NCI-H510A (cell line): ENCODE data around the gene LMF1.
"Not testable (repeated sequence)": the region's sequence is repeated elsewhere in the genome, so short reads cannot be mapped to it uniquely, and the experiment has no call there.

ENCODE experiments used
- DNase-seq: peaks from one replicate; lab custom pipeline; 2025; lab: John Stamatoyannopoulos, UW

LMF1 gene

GRCh38 chr16:948767-949166 is 22.0 kb downstream of the LMF1 start:
- DNase-seq = not testable (repeated sequence)

- not testable (repeated sequence) for DNase-seq
Measured at GRCh38 chr16:947922-948303, 22.9 kb downstream of the LMF1 start.

- DNase-seq = no peak
Measured at GRCh38 chr16:947255-947921, 23.4 kb downstream of the LMF1 start.

- DNase-seq = no peak
Measured at GRCh38 chr16:946048-946395, 24.8 kb downstream of the LMF1 start.

GRCh38 chr16:945271-946047 is 25.3 kb downstream of the LMF1 start:
- DNase-seq = no peak

- DNase-seq = no peak
Measured at GRCh38 chr16:943971-944370, 26.8 kb downstream of the LMF1 start.

- DNase-seq = no peak
Measured at GRCh38 chr16:942436-943060, 28.2 kb downstream of the LMF1 start.

GRCh38 chr16:939941-940340 is 30.8 kb downstream of the LMF1 start:
- DNase-seq = no peak

GRCh38 chr16:939311-939710 is 31.5 kb downstream of the LMF1 start:
- no peak for DNase-seq

- no peak for DNase-seq
Measured at GRCh38 chr16:938752-939151, 32.0 kb downstream of the LMF1 start.

GRCh38 chr16:938136-938535 is 32.6 kb downstream of the LMF1 start:
- DNase-seq = no peak

- no peak for DNase-seq
Measured at GRCh38 chr16:937723-938122, 33.1 kb downstream of the LMF1 start.

- DNase-seq = no peak
Measured at GRCh38 chr16:937311-937710, 33.5 kb downstream of the LMF1 start.

- no peak for DNase-seq
Measured at GRCh38 chr16:935684-936083, 35.1 kb downstream of the LMF1 start.

- no peak for DNase-seq
Measured at GRCh38 chr16:934178-934577, 36.6 kb downstream of the LMF1 start.

GRCh38 chr16:933581-933980 is 37.2 kb downstream of the LMF1 start:
- DNase-seq = no peak

- DNase-seq = no peak
Measured at GRCh38 chr16:932831-933330, 37.9 kb downstream of the LMF1 start.

GRCh38 chr16:931626-932500 is 38.9 kb downstream of the LMF1 start:
- no peak for DNase-seq

- DNase-seq = no peak
Measured at GRCh38 chr16:931171-931570, 39.6 kb downstream of the LMF1 start.

GRCh38 chr16:930511-930910 is 40.3 kb downstream of the LMF1 start:
- no peak for DNase-seq

GRCh38 chr16:930076-930475 is 40.7 kb downstream of the LMF1 start:
- DNase-seq = no peak
